Left renal pelvis (tissue), 4 donors: Measurements from ENCODE around the gene FAM167B. TPM values are rescaled to one million over a fixed set of nuclear protein-coding genes. Genes with fewer than 3 reads are reported as not detected.
A peak's percentile ranks its signal among the peaks of the same experiment; 100 is the strongest.
"Not testable (repeated sequence)": the region's sequence is repeated elsewhere in the genome, so short reads cannot be mapped to it uniquely, and the experiment has no call there.

Experiments
- DNase-seq, 4 donors: peaks; one replicate each; pipeline ENCODE4 v3.0.0-alpha.2; 2013; ENCODE audit warnings: low read depth in 4 of 4, low spot score in 3 of 4
- polyA plus RNA-seq, 4 donors: library from polyadenylated mRNA; unstranded; fragments of 120-200 nt; gene quantifications; one replicate each; pipeline ENCODE4 v1.2.1, GENCODE V29; 2013; ENCODE audit not compliant: insufficient read length in 4 of 4

Gene FAM167B
- polyA plus RNA-seq, 4 donors: 3.8 to 12.9 (median 9.8) TPM

GRCh38 chr1:32291708-32292538, 44.9 kb downstream of the FAM167B start, which contains the start of gene HDAC1:
TSS of gene HDAC1 (plus strand) at chr1:32292083. CDS start at chr1:32292170, 87 bp downstream.
- peak; percentile 76 to 90 (median 88) for DNase-seq

GRCh38 chr1:32298211-32298610, 51.2 kb downstream of the FAM167B start:
- DNase-seq: not testable (repeated sequence)

Other genes starting within 250 kb of the FAM167B start
- gene KHDRBS1, start 233.4 kb upstream of the FAM167B start, polyA plus RNA-seq: 100 to 1,000 TPM; 234 to 302 (median 251) TPM
- gene TMEM39B, start 174.3 kb upstream of the FAM167B start, polyA plus RNA-seq: 10 to 100 TPM; 17.9 to 25.0 (median 21.3) TPM
- 10 to 100 TPM; 28.3 to 39.6 (median 33.9) TPM for gene KPNA6, start 139.2 kb upstream of the FAM167B start, polyA plus RNA-seq
- 10 to 100 TPM; 45.2 to 46.7 (median 45.2) TPM for gene TXLNA, start 67.5 kb upstream of the FAM167B start, polyA plus RNA-seq
- gene CCDC28B, start 46.6 kb upstream of the FAM167B start, polyA plus RNA-seq: 10 to 100 TPM; 21.1 to 29.0 (median 25.1) TPM
- gene IQCC, start 41.6 kb upstream of the FAM167B start, polyA plus RNA-seq: 1 to 10 TPM; 5.6 to 9.8 (median 7.3) TPM
- 1 to 10 TPM in 2 of 4 donors, under 1 TPM in 2; 0.34 to 2.0 (median 0.82) TPM for gene DCDC2B, start 38.1 kb upstream of the FAM167B start, polyA plus RNA-seq
- gene TMEM234, start 24.9 kb upstream of the FAM167B start, polyA plus RNA-seq: 10 to 100 TPM; 17.1 to 30.8 (median 24.2) TPM
- 100 to 1,000 TPM; 155 to 187 (median 164) TPM for gene EIF3I, start 24.8 kb upstream of the FAM167B start, polyA plus RNA-seq
- 1 to 10 TPM; 1.3 to 7.4 (median 4.5) TPM for gene LCK, start 4.0 kb downstream of the FAM167B start, polyA plus RNA-seq
- gene HDAC1, start 44.9 kb downstream of the FAM167B start, polyA plus RNA-seq: 100 to 1,000 TPM in 3 of 4 donors, 10 to 100 TPM in 1; 77.5 to 201 (median 189) TPM
- 100 to 1,000 TPM; 388 to 468 (median 433) TPM for gene MARCKSL1, start 89.0 kb downstream of the FAM167B start, polyA plus RNA-seq
- gene FAM229A, start 115.3 kb downstream of the FAM167B start, polyA plus RNA-seq: 10 to 100 TPM in 1 of 4 donors, 1 to 10 TPM in 3; 2.5 to 11.8 (median 4.9) TPM
- gene TSSK3, start 115.3 kb downstream of the FAM167B start, polyA plus RNA-seq: 1 to 10 TPM; 1.5 to 6.2 (median 2.6) TPM
- gene BSDC1, start 147.2 kb downstream of the FAM167B start, polyA plus RNA-seq: 10 to 100 TPM; 57.3 to 65.8 (median 60.2) TPM
- 1 to 10 TPM in 3 of 4 donors, under 1 TPM in 1; 0.34 to 2.0 (median 1.2) TPM for gene ZBTB8B, start 217.8 kb downstream of the FAM167B start, polyA plus RNA-seq